ENCODE measurements around the gene AHNAK2. TPM values are rescaled to one million over a fixed set of nuclear protein-coding genes. Genes with fewer than 3 reads are reported as not detected.
"Not testable (repeated sequence)": the region's sequence is repeated elsewhere in the genome, so short reads cannot be mapped to it uniquely, and the experiment has no call there.

AHNAK2 gene
- total RNA-seq, 4 donors from 2014 or later: 3.2 to 19.0 (median 10.7) TPM

GRCh38 chr14:104925214-104925854 is 52.8 kb downstream of the AHNAK2 start:
- H3K9me3 ChIP-seq: peaks cover 0 to 5% (median 0%) of the 10 kb centered on the region in 4 donors
- H3K4me1 ChIP-seq: peaks cover 0 to 18% (median 0%) of the 10 kb centered on the region in 4 donors
- H3K4me3 ChIP-seq: peak overlapping the region in 2 of 4 donors; percentile 8 to 32
- H3K36me3 ChIP-seq: no peaks in the 10 kb centered on the region
- peak overlapping the region in 2 of 4 donors; percentile 43 to 84 for H3K27ac ChIP-seq
- no peaks in the 10 kb centered on the region for H3K27me3 ChIP-seq
- TF ChIP-seq POLR2A (IDR thresholded peaks at IDR 0.05) (no peak), CTCF (IDR thresholded peaks at IDR 0.05) (no peak)
- no peak for DNase-seq

- DNase-seq: peak in 1 of 3 donors; percentile 69
- TF ChIP-seq CTCF (IDR thresholded peaks at IDR 0.05): no peak
- no peak for TF ChIP-seq POLR2A (IDR thresholded peaks at IDR 0.05)
- Histone ChIP-seq H3K4me3 (peak within 1 kb of the TSS in 2 of 4 donors; percentile 8 to 32), H3K9me3 (peaks cover 0 to 5% (median 0%) of the 10 kb centered on the region in 4 donors), H3K27ac (peak within 1 kb of the TSS in 2 of 4 donors; percentile 43 to 84), H3K27me3 (no peaks in the 10 kb centered on the region), H3K4me1 (peaks cover 0 to 18% (median 0%) of the 10 kb centered on the region in 4 donors), H3K36me3 (no peaks in the 10 kb centered on the region)
Observed at GRCh38 chr14:104924421-104925213, 53.6 kb downstream of the AHNAK2 start, which contains the start of gene PLD4. TSS of gene PLD4 (plus strand) at chr14:104924879. CDS start at chr14:104927141, 2,262 bp downstream.

GRCh38 chr14:104923640-104924420 is 54.3 kb downstream of the AHNAK2 start:
- TF ChIP-seq POLR2A (IDR thresholded peaks at IDR 0.05): no peak
- H3K36me3 ChIP-seq: no peaks in the 10 kb centered on the region
- H3K4me3 ChIP-seq: no peak overlapping the region
- H3K27ac ChIP-seq: peak overlapping the region in 1 of 4 donors; percentile 84
- no peak for DNase-seq
- H3K27me3 ChIP-seq: no peaks in the 10 kb centered on the region
- H3K9me3 ChIP-seq: peaks cover 0 to 5% (median 0%) of the 10 kb centered on the region in 4 donors
- H3K4me1 ChIP-seq: peaks cover 0 to 18% (median 0%) of the 10 kb centered on the region in 4 donors

GRCh38 chr14:104919993-104920315 is 58.2 kb downstream of the AHNAK2 start:
- Histone ChIP-seq H3K27ac (no peak overlapping the region), H3K9me3 (peaks cover 0 to 5% (median 0%) of the 10 kb centered on the region in 4 donors), H3K4me3 (no peak overlapping the region), H3K36me3 (no peaks in the 10 kb centered on the region), H3K27me3 (no peaks in the 10 kb centered on the region), H3K4me1 (no peaks in the 10 kb centered on the region)
- TF ChIP-seq POLR2A (IDR thresholded peaks at IDR 0.05): no peak
- no peak for TF ChIP-seq CTCF (IDR thresholded peaks at IDR 0.05)
- no peak for DNase-seq

- not testable (repeated sequence) for H3K27me3 ChIP-seq, DNase-seq, H3K4me1 ChIP-seq, H3K9me3 ChIP-seq, H3K27ac ChIP-seq, H3K36me3 ChIP-seq, H3K4me3 ChIP-seq
Observed at GRCh38 chr14:104919152-104919992, 58.8 kb downstream of the AHNAK2 start.

GRCh38 chr14:104917993-104918392 is 60.2 kb downstream of the AHNAK2 start:
- TF ChIP-seq CTCF (IDR thresholded peaks at IDR 0.05) (no peak), POLR2A (IDR thresholded peaks at IDR 0.05) (no peak)
- DNase-seq: no peak
- no peaks in the 10 kb centered on the region for H3K4me1 ChIP-seq
- no peaks in the 10 kb centered on the region for H3K27me3 ChIP-seq
- H3K36me3 ChIP-seq: no peaks in the 10 kb centered on the region
- H3K9me3 ChIP-seq: no peaks in the 10 kb centered on the region
- no peak overlapping the region for H3K4me3 ChIP-seq
- H3K27ac ChIP-seq: no peak overlapping the region

Measured in Peyer's patch (tissue), 4 donors.